HG02884 (cell line): ENCODE results near the gene HTR3D.
A peak's percentile ranks its signal among the peaks of the same experiment; 100 is the strongest.
"Not testable (repeated sequence)": the region's sequence is repeated elsewhere in the genome, so short reads cannot be mapped to it uniquely, and the experiment has no call there.

Experiments used
- ATAC-seq: cut with Tn5 transposase; IDR thresholded peaks from one replicate; pipeline ENCODE4 v1.9.1; 2021; ENCODE audit warnings: mild to moderate bottlenecking, moderate library complexity; ENCODE audit not compliant: unreplicated experiment

HTR3D gene, protein sequence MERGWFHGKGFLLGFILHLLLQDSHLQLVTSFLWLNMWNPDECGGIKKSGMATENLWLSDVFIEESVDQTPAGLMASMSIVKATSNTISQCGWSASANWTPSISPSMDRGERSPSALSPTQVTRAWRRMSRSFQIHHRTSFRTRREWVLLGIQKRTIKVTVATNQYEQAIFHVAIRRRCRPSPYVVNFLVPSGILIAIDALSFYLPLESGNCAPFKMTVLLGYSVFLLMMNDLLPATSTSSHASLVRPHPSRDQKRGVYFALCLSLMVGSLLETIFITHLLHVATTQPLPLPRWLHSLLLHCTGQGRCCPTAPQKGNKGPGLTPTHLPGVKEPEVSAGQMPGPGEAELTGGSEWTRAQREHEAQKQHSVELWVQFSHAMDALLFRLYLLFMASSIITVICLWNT

DNA sequence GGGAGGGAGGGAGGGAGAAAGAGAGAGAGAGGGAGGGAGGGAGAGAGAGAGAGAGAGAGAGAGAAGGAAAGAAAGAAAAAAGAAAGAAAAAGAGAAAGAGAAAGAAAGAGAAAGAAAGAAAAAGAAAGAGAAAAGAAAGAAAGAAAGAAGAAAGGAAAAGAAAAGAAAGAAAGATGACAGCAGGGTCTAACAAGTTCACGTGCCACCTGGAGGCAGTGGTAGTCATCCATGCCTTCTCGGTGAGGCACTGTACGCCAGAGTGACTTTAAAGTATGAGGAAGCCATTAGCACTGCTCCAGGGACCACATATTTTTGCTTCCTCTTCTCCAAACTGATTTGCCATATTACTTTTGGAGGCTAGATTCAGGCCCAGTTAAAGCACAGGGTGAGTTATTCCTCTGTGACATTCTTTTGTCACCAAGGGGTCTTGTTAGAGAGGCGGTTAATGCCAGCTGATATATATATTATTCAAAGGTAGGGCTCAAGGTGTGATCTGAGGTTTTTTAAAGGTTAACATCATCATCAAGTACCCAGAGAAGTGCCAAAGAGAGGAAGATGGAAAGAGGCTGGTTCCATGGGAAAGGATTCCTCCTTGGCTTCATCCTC, at the start of gene HTR3D:
Gene HTR3D, plus strand, starts transcription at position 556 of the 606 bp plus-strand sequence. Its CDS starts 0 bp downstream, at position 556.
- ATAC-seq = no peak

DNA sequence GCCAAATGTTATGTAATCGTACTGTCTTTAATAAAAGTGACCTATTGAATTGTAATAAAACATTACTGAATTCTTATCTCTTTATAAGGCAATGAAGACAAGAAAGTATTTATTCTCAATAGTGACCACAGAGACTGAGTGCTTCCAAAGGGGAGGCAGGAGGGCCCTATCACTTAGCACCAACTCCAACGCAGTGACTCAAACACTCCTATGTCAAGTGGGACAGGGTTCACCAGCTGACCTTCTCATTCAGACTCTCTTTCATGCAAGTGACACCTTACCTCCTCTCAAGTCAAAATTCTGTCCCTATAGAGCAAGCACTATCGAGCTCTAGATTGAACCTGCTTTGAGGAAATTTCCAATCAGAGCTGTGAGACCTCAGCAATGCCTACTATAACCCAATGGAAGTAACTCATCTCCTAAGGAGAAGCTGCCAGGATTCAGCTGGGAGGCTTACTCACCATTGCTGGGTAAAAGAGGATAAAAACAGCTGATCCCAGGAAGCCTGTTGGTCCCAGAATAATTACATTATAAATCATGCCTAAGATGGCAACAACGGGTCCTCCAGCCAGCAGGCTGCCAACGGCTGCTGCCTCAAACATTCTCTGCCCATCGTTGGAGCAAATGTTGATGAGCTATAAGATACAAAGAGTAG, 49.4 kb upstream of the HTR3D start:
- ATAC-seq = no peak

DNA sequence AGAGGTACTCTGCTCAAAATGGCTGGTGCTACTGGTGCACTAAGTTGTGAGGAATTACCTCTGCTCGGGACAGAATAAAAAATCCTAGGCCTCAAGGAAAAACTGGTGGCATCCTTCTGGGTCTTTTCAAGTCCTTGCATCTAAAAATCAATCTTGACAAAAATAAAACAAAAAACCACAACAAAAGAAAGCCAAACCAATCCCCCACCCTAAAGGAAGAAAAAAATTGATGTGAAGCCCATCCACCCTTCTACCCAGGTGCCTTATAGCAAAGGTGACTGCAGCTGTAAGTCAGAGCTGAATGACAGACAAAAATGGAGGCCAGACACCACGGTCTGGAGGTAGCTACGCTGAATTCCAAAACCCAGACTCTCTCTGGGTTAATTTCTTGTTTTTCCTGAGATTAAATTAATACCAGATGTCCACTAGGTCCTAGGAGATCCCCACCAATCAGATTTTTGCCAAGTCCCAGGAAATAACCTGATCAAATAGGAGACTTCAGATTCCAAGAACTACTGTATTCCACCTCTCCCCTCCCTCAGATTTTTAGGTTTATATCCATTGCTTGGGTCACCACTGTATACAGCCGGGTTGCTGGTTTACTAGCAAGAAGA, 47.3 kb upstream of the HTR3D start:
- ATAC-seq = no peak

DNA sequence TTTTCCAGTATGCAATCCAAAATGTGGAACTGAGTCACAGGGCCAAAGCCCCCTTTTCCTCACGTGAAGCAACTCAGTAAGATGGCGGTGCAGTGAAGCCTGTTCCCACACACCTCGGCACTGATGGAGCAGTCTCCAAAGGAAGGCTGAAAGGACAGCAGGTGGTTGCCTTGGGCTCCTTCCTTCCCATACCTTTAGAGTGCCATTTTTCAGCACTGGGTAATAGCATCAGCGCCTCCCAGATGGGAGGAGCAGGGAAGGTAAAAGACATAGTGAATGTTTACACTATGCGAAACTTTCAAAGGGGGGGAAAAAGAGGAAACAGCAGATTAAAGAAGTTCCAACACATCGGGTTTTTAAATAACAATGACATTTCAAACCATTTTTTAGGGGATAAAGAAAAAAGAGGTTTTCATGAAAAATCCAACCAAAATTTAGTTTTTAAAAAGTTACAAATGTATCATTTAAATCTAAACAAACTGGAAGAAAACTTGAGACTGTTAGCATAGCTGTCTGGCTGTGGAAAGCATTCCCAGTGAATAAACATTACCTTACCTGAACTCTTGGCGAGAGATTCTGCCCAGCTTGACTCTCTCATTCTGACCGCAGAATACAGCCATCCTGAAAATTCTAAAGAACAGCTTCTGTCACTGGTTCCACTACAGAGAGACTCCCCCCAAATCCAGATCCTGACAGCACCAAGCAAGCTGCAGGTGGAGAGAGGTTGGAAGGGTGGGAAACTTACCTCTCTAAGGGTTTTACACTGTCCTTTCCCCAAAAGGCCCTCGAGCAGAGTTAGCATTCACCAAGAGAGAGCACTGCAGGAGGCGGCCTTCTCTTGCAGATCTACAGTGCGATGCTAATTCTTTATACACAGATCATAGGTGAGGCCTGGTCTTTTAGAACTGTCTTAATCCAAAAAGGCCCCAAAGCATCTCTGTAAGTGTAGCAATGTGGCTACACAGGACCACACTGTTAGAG, 46.5 kb upstream of the HTR3D start:
- ATAC-seq = no peak

DNA sequence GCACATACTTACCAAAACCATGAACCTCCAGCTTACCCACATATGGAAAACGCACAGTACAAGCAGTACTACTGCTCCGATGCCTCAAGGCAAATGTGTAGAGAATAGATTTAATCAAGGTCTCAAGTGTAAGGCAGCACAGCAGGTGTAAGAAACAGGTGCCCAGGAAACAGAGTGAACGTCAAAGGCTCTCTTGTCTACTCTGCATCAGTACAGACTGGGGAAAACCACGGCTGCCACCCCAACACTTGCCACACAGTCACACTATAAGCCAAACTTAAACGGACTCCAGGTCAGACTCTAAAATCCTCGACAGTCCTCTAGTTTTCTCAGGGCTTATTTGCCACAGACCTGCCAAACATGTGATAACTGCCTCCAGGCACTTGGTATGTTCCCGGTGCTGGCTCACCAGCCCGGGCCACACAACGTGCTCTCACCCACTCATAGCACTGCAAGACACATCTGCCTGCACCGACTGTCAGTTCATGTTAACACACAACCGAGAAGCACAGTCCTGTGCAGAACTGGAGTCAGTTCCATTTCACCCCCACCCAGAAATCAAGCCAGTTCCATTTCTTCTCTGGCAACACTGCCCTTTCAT, 44.4 kb upstream of the HTR3D start:
- ATAC-seq = no peak

DNA sequence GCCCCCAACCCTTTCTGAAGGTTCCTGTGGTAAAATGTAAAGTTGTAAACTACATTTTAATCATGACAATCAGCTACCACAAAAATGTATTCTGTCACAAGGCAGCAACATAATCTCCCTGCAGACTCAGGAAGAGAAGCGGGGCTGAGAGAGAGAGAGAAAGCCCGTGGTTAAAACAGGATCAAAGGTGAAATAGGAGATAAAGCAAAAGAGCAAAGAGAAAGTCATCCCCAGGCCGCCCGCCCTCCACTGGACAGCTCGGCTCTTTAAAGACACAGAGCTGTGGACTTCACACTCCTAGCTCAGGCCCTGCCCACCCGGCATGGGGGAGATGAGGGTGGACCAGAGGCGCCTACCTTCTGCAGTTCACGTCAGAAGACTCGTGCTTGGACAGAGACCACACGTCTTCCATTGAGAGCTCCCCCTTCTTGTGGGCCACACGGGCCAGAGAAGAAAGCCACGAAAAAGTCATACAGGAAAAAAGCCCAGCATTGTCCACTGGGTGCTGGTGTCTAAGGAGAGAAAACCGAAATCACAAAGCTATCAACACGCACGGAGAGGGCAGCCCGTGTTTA, 43.2 kb upstream of the HTR3D start:
- no peak for ATAC-seq

DNA sequence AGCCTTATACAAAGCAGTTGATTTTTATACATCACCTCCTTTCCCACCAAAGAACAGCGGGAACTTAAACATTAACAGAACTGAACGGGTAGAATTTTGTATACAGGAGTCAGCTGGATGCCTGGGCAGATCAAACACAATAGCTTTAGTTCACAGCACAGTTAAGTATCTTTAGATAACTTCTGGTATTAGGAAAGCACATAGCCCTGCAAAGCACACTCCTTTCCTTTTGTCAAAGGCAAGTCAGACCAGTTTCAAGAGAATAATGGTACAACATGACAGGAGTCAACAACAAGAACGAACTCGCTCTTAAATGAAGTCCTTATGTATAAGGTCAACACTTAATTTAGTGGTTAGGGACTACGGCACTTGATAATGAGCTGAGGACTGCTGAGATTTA, 40.1 kb upstream of the HTR3D start:
- ATAC-seq = no peak

DNA sequence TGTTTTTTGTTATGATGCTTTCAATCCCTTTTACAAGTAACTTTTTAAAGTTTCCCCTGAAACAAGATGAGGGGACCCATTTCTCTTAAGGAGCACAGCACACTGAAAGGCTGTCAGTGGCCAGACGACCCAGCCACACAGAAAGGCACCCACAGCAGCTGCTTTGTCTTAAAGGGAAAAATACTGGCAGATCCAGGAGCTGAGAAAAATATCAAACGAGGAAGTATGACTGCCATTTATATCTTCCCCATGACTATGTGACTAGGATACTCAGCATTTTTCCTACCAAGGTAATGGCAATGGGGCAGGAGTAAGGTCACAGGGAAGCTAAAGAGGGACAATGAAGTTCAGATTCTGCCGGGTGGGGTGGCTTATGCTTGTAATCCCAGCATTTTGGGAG, 29.8 kb upstream of the HTR3D start:
- ATAC-seq = no peak

DNA sequence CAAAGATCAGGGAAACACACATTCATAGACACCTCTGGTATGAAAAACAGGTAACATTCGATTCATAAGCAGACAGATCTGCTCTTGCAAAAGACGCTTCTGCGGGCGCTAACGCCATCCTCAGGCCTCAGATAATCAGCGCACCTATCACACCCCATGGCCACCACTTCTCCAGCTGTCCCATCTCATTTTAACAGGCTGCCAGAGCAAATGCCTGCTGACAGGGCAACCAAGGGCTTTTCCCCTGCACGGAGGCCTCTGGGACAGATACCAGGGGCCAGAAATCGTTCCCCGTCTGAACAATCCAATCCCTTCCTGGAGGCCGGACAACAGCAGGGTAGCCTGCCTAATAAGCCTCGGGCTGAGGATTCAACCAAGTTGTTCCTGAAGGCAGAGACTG, 29.1 kb upstream of the HTR3D start:
- no peak for ATAC-seq

DNA sequence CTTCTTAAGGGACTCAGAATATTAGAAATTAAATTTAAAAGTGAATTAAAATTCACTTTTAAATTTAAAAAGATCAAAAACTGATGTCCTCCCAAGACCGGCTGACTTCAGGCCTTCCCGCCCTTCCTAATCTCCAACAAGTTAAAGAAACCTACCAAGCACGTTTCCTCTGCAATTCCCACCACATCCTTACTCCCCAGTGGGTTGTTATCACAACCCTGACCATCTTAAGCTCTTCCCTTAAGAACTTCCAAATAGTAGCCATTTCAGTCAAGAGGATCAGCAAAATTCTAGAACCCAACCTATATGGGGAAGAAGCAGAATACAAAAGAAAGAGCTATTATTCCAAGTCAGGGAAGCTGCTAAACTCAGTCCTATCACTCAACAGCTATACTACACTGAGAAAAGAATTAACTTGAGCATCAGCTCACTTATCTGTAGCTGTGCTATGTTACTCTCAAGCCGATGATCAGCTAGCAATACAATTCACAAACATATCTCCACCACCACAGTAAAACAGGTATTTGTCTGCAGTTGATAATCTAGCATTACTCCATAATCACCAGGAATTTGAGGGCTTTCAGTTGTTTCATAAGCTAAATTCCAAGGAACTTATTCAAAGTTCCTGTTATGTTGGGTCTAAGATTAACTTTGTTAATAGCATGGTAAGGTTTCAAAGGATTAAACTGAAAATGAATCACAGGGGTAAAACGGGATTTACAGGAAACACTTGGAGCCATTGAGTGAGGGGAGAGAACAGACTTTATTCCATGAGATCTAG, 28.2 kb upstream of the HTR3D start:
- ATAC-seq = no peak

DNA sequence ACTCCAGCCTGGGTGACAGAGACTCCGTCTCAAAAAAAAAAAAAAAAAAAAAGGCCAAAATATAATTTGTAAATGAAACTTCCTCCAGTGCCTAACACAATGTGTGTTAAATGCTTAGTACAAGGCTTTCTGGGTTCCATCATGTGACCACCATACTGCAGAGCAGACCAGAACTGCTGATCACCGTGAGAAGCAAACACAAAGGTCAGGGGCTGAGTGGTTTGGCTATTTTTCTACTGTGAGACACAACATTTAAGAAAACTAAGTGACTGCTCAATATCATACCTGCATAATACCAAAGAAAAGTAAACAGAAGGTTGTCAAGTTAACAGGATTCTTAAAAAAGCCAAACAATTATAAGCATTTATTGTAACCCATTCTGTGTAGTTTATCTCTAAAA, 27.1 kb upstream of the HTR3D start:
- ATAC-seq = no peak

DNA sequence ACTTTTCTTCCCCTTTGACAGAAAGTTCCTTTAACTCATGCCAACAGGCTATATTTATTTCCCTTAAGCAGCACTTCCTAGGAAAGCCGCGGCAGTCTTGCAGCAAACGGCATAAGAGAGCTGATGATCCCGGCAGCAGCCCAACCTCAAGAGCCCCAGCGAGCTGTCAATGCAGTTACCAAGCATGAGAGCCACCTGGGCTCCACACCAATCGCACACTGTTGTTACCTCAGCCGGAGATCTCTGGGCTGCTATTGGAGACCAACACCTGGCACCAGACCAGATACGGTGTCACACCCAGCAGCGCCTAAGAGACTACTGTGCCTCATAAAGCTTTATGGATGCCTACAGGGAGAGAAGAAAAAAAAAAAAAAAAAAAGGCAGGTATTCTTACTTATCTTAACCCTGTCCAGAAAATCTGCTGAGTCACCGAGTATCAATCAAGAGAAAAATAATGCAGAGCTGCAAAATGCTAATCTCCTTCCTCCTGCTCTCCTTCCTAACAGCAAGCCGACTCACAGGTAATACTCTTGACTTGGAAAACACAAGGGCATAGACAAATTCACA, 25.5 kb upstream of the HTR3D start:
- peak; percentile 81 for ATAC-seq

DNA sequence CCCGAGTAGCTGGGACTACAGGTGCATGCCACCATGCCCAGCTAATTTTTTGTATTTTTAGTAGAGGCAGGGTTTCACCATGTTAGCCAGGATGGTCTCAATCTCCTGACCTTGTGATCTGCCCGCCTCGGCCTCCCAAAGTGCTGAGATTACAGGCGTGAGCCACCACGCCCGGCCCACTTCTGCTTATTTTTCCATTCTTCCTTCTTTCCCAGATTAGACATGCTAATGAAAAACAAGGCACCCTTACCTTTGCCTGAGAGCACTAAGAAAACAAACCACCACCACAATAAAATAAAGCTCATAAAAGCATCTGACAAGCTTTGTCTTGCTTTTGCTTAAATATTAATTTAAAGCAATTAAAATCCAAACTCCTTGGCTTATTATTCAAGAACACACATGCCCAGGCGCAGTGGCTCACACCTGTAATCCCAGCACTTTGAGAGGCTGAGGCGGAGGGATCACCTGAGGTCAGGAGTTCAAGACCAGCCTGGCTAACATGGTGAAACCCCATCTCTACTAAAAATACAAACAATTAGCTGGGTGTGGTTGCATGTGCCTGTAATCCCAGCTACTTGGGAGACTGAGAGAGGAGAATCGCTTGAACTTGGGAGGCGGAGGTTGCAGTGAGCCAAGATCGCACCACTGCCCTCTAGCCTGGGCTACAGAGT, 24.3 kb upstream of the HTR3D start:
- not testable (repeated sequence) for ATAC-seq

DNA sequence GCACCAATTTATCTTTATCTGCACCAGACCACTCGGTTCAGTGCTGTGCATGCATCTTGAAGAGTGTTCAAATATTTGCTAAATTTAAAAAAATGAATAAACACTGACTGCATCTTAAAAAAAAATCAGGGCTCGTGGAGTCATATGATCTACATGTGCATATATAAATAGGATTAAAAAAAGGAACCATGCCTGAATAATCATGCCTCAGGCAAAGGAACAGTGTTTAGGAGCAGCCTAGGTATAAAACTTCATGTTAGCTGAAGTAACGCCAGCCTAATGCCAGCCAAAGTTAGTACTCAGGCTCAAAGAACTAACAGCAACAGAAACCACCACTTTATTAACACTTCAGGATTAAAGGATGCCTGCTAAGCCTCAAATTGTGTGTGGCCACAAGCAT, 23.4 kb upstream of the HTR3D start:
- no peak for ATAC-seq

DNA sequence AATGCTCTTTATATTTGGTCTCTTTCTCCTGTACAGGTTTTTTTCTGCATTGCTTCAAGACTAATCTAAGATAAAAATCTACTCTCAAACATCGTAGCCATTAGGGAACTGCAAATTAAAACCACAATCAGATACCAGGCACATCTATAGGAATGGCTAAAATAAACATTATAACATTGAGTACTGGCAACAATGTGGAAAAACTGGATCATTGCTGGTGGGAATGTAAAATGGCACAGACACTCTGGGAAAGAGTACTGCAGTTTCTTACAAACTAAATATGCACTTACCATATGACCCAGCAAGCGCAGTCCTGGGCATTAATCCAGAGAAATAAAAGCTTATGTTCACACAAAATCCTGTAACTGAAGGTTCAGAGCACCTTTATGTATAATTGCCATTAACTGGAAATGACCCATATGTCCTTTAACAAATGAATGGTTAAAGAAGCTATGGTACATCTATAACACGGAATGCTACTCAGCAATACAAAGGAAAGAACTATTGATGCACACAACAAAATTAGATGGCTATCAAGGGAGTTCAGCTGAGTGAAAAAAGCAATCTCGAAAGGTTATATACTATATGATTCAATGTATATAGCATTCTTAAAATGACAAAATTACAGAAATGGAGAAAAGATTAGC, 20.2 kb upstream of the HTR3D start:
- ATAC-seq = no peak

DNA sequence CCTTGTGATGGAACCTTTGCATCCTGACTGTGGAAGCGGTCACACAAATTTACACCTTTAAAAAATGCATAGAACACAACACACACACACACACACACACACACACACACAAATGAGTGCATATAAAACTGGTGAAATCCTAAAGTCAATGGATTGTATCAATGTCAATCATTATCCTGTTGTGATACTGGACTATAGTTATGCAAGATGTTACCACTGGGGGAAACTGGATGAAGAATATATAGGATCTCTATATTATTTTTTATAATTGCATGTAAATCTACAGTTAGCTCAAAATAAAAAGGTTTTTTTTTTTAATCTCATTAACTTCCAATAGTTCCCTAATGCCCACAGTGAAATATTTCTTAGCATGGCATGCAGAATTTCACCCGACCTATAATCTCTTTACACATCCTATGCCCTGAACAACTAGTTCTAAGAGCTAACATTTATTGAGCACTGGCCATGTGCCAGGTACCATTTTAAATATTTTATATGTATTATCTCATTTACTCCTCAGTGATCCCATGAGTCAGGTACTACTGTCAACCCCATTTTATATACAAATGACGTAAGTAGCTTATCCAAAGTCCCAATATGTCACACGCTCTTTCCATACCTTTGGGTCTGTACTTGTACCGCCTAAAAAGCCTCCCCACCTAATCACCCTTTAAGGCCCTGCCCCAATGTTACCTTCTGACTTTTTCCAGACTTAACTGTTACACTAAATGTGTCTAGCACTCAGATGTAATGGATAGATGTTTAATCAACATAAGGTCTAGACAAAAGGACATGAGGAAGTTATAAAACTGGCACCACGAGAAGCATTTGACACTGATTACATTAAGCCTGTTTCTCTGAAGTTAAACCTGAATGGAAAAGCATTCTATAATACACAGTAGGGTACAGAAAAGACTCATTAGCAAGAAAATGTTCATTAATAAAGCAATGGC, 19.3 kb upstream of the HTR3D start:
- no peak for ATAC-seq
